GM19099 (cell line): ENCODE data around the gene CRACDL.

Experiments
- POLR2A ChIP-seq: IDR thresholded peaks from 3 replicates; pipeline ENCODE4 v1.6.1; 2011; ENCODE audit warnings: low read depth; ENCODE audit not compliant: insufficient read length; ENCODE audit errors: extremely low read depth

Gene CRACDL

DNA sequence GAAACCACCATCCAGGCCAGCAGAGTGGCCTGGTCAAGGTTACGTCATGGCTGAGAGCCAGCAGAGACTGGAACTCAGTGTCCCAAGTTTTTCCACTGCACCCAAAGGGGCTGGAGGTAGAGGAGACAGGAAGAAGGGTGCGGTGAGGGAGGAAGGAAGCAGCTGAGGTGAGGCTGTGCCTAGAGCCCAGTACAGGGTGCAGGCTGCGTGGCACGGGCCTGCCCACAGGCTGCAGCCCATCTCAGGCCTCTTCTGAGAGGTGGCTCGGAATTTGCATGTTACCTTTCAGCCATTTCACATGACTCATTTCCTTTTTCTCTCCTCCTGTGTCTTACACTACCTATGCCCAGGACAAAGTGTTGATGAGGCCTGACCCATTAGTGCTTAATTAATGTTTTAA lies 191.4 kb downstream of the CRACDL start:
- TF ChIP-seq POLR2A: no peak
